Measurements from ENCODE around the gene FGFR2. TPM values are rescaled to one million over a fixed set of nuclear protein-coding genes. Genes with fewer than 3 reads are reported as not detected.

The FGFR2 gene
- polyA plus RNA-seq (2013), result 1.5 TPM

DNA sequence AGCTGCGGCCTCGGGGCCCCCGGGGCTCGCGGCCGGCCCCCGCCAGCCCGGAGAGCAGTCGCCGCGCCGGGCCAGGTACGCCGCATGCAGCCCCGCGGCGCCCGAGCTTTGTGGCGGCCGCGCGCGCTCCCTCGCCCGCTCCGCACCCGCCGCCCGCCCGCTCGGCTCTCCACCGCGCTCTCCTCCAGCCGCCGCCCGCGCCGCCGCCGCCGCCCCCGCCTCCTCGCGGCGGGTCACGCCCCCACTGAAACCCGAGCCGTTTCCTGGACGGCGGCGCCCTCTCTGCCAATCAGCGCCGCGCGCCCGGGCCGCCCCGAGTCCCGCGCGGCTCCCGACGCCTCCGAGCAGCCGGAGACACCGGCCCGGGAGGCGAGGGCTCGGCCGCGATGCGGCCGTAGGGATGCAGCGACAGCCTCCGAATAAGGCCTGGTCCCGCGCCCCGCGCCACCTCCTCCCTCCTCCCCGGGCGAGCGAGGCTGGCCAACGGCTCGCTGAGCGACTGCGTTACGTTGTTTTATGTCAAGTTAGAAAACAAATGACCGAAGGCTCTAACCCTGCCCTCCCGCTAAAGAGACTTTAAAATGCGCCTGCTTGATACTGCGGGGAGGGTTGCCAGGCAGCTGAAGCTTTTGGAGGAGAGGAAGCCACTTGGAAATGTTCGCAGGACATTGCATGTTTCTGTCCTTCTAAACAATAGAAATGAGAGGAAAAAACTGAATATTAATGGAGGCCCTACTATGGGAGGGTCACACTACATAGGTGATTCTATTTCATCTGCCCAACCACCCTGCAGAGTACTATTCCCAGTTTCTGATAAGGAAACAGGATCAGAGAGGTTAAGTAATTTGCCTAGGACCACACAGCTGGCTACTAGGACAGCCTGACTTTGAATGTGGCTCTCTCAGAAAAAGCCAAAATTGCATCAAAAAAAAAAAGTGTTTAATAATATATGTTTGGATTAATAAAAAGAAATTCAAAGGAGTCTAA lies at the start of gene FGFR2:
TSS of gene FGFR2 (minus strand) at position 182 of the 987 bp plus-strand sequence. CDS start 4,627 bp downstream, outside the sequence.
- Histone ChIP-seq H3K27me3 (replicated peaks in 2 of 5; ENCODE audit: control insufficient read depth in 4 of 5, insufficient read depth in 5 of 5, low read length in 4 of 5) (peaks cover 14 to 82% (median 39%) of the 10 kb centered on the region in 5 experiments), H3K27ac (ENCODE audit: insufficient read depth in 1 of 2, low read depth in 1 of 2, low read length in 2 of 2, poor library complexity in 1 of 2, severe bottlenecking in 2 of 2) (no peak within 1 kb of the TSS), H3K36me3 (ENCODE audit: control insufficient read depth in 4 of 4, insufficient read depth in 4 of 4, low read length in 3 of 4) (no peaks in the 10 kb centered on the region), H3K4me1 (ENCODE audit: control extremely low read depth in 1 of 4, control insufficient read depth in 4 of 4, insufficient read depth in 4 of 4, low read length in 3 of 4) (peaks cover 0 to 30% (median 16%) of the 10 kb centered on the region in 4 experiments), H3K9me3 (ENCODE audit: control extremely low read depth in 1 of 5, control insufficient read depth in 4 of 5, insufficient read depth in 2 of 5, low read depth in 1 of 5, low read length in 4 of 5) (no peaks in the 10 kb centered on the region), H3K4me3 (ENCODE audit: control insufficient read depth in 1 of 7, extremely low read depth in 1 of 7, insufficient read depth in 4 of 7, low read depth in 2 of 7, low read length in 6 of 7) (peak within 1 kb of the TSS; percentile 15 to 75 (median 47))
- DNase-seq, result peak; percentile 50 to 82 (median 58)
- under 1% methylated on average over 78 of the region's 92 CpGs for WGBS (ENCODE audit: insufficient coverage)
- ChIA-PET POLR2A (no interaction called here), CTCF (no interaction called here)

DNA sequence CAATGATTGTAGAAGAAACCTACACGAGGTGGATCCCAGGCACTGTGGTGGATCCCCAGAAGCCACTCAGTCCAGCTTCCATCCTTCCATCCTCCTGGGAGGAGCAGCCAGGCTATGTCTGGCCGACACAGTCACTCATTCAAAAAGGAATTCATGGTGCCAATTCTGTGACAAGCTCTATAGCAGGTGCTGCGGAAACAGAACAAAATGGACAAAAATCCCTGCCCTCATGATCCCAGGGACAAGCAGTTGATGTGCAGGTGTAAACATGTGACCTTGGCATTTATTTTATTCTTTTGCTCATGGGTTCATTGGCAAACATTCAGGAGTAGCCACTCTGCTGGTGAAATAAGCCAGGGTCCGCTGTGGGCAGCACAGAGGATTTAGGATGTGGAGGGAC lies 49.2 kb upstream of the FGFR2 start:
- WGBS (ENCODE audit: insufficient coverage), result 89% methylated on average over 4 of the region's 4 CpGs
- H3K36me3 ChIP-seq (ENCODE audit: control insufficient read depth in 4 of 4, insufficient read depth in 4 of 4, low read length in 3 of 4), result no peaks in the 10 kb centered on the region

DNA sequence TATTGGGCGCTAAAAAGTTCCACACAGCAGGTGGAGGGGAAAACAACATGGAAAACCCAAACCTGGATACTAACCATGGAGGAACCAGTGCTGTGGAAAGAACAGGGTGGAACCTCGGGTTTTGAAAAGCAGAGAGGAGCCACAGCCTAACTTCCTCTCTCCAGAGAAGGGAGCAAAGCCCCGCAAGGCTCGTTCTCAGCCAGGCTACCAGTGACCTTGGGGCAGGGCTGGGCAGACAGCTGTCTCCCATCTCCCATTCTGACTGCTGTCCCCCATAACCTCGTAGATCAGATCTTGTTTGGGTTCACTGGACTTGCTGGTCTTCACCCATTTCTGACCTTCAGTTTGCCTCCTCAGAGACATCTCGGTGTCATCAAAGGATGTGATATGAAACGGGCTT lies 47.5 kb upstream of the FGFR2 start:
- CTCF ChIA-PET, result no interaction called here
- no peak overlapping the region for H3K4me3 ChIP-seq (ENCODE audit: control insufficient read depth in 1 of 7, extremely low read depth in 1 of 7, insufficient read depth in 4 of 7, low read depth in 2 of 7, low read length in 6 of 7)
- H3K9me3 ChIP-seq (ENCODE audit: control extremely low read depth in 1 of 5, control insufficient read depth in 4 of 5, insufficient read depth in 2 of 5, low read depth in 1 of 5, low read length in 4 of 5), result peaks cover 0 to 4% (median 0%) of the 10 kb centered on the region in 5 experiments
- DNase-seq, result no peak
- H3K27ac ChIP-seq (ENCODE audit: insufficient read depth in 1 of 2, low read depth in 1 of 2, low read length in 2 of 2, poor library complexity in 1 of 2, severe bottlenecking in 2 of 2), result no peak overlapping the region
- no peaks in the 10 kb centered on the region for H3K4me1 ChIP-seq (ENCODE audit: control extremely low read depth in 1 of 4, control insufficient read depth in 4 of 4, insufficient read depth in 4 of 4, low read length in 3 of 4)
- no peaks in the 10 kb centered on the region for H3K36me3 ChIP-seq (ENCODE audit: control insufficient read depth in 4 of 4, insufficient read depth in 4 of 4, low read length in 3 of 4)
- peaks cover 0 to 18% (median 2%) of the 10 kb centered on the region in 5 experiments for H3K27me3 ChIP-seq (replicated peaks in 2 of 5; ENCODE audit: control insufficient read depth in 4 of 5, insufficient read depth in 5 of 5, low read length in 4 of 5)
- POLR2A ChIA-PET, result no interaction called here
- WGBS (ENCODE audit: insufficient coverage), result 74% methylated on average over 7 of the region's 7 CpGs

More for the DNA sequence above, 49.2 kb upstream of the FGFR2 start:
- Histone ChIP-seq H3K9me3 (ENCODE audit: control extremely low read depth in 1 of 5, control insufficient read depth in 4 of 5, insufficient read depth in 2 of 5, low read depth in 1 of 5, low read length in 4 of 5) (no peaks in the 10 kb centered on the region), H3K27ac (ENCODE audit: insufficient read depth in 1 of 2, low read depth in 1 of 2, low read length in 2 of 2, poor library complexity in 1 of 2, severe bottlenecking in 2 of 2) (no peak overlapping the region), H3K4me1 (ENCODE audit: control extremely low read depth in 1 of 4, control insufficient read depth in 4 of 4, insufficient read depth in 4 of 4, low read length in 3 of 4) (no peaks in the 10 kb centered on the region), H3K4me3 (ENCODE audit: control insufficient read depth in 1 of 7, extremely low read depth in 1 of 7, insufficient read depth in 4 of 7, low read depth in 2 of 7, low read length in 6 of 7) (no peak overlapping the region), H3K27me3 (replicated peaks in 2 of 5; ENCODE audit: control insufficient read depth in 4 of 5, insufficient read depth in 5 of 5, low read length in 4 of 5) (peaks cover 0 to 18% (median 2%) of the 10 kb centered on the region in 5 experiments)
- no peak for DNase-seq
- CTCF ChIA-PET, result no interaction called here
- POLR2A ChIA-PET, result no interaction called here

GRCh38 chr10:121644501-121644900 lies 46.3 kb upstream of the FGFR2 start:
- POLR2A ChIA-PET, result no interaction called here
- Histone ChIP-seq H3K27me3 (replicated peaks in 2 of 5; ENCODE audit: control insufficient read depth in 4 of 5, insufficient read depth in 5 of 5, low read length in 4 of 5) (peaks cover 0 to 18% (median 2%) of the 10 kb centered on the region in 5 experiments), H3K4me1 (ENCODE audit: control extremely low read depth in 1 of 4, control insufficient read depth in 4 of 4, insufficient read depth in 4 of 4, low read length in 3 of 4) (no peaks in the 10 kb centered on the region), H3K9me3 (ENCODE audit: control extremely low read depth in 1 of 5, control insufficient read depth in 4 of 5, insufficient read depth in 2 of 5, low read depth in 1 of 5, low read length in 4 of 5) (peaks cover 0 to 4% (median 0%) of the 10 kb centered on the region in 5 experiments), H3K4me3 (ENCODE audit: control insufficient read depth in 1 of 7, extremely low read depth in 1 of 7, insufficient read depth in 4 of 7, low read depth in 2 of 7, low read length in 6 of 7) (no peak overlapping the region), H3K27ac (ENCODE audit: insufficient read depth in 1 of 2, low read depth in 1 of 2, low read length in 2 of 2, poor library complexity in 1 of 2, severe bottlenecking in 2 of 2) (no peak overlapping the region), H3K36me3 (ENCODE audit: control insufficient read depth in 4 of 4, insufficient read depth in 4 of 4, low read length in 3 of 4) (no peaks in the 10 kb centered on the region)
- DNase-seq, result no peak
- WGBS (ENCODE audit: insufficient coverage), result 100% methylated on average over 2 of the region's 2 CpGs
- CTCF ChIA-PET, result no interaction called here

DNA sequence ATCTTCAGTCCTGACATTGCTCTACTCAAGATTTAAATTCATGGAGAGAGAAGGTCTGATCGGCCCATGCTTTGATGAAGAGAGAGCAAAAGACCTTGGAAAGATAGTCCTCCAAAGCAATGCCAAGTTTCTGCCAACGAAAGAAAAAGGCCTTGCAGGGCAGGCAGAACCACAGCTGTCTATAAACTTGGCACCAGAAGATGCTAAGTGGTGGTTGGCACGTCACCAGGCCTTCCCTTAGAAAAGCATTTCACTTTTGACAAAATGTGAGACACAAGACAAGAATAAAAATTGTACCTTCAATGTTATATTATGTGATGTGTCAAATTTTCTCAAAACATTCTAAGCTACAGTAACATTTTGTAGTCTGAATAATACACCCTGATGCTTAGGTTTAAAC lies 42.0 kb upstream of the FGFR2 start:
- DNase-seq, result no peak
- WGBS (ENCODE audit: insufficient coverage), result 87% methylated on average over 2 of the region's 3 CpGs
- Histone ChIP-seq H3K9me3 (ENCODE audit: control extremely low read depth in 1 of 5, control insufficient read depth in 4 of 5, insufficient read depth in 2 of 5, low read depth in 1 of 5, low read length in 4 of 5) (peaks cover 0 to 12% (median 4%) of the 10 kb centered on the region in 5 experiments), H3K27ac (ENCODE audit: insufficient read depth in 1 of 2, low read depth in 1 of 2, low read length in 2 of 2, poor library complexity in 1 of 2, severe bottlenecking in 2 of 2) (no peak overlapping the region), H3K4me1 (ENCODE audit: control extremely low read depth in 1 of 4, control insufficient read depth in 4 of 4, insufficient read depth in 4 of 4, low read length in 3 of 4) (no peaks in the 10 kb centered on the region), H3K36me3 (ENCODE audit: control insufficient read depth in 4 of 4, insufficient read depth in 4 of 4, low read length in 3 of 4) (no peaks in the 10 kb centered on the region), H3K27me3 (replicated peaks in 2 of 5; ENCODE audit: control insufficient read depth in 4 of 5, insufficient read depth in 5 of 5, low read length in 4 of 5) (peaks cover 0 to 4% (median 0%) of the 10 kb centered on the region in 5 experiments), H3K4me3 (ENCODE audit: control insufficient read depth in 1 of 7, extremely low read depth in 1 of 7, insufficient read depth in 4 of 7, low read depth in 2 of 7, low read length in 6 of 7) (no peak overlapping the region)
- CTCF ChIA-PET, result no interaction called here
- POLR2A ChIA-PET, result no interaction called here

GRCh38 chr10:121639416-121639815 lies 41.2 kb upstream of the FGFR2 start:
- DNase-seq, result no peak
- H3K9me3 ChIP-seq (ENCODE audit: control extremely low read depth in 1 of 5, control insufficient read depth in 4 of 5, insufficient read depth in 2 of 5, low read depth in 1 of 5, low read length in 4 of 5), result peaks cover 0 to 12% (median 4%) of the 10 kb centered on the region in 5 experiments
- H3K27ac ChIP-seq (ENCODE audit: insufficient read depth in 1 of 2, low read depth in 1 of 2, low read length in 2 of 2, poor library complexity in 1 of 2, severe bottlenecking in 2 of 2), result no peak overlapping the region
- H3K36me3 ChIP-seq (ENCODE audit: control insufficient read depth in 4 of 4, insufficient read depth in 4 of 4, low read length in 3 of 4), result no peaks in the 10 kb centered on the region
- H3K4me3 ChIP-seq (ENCODE audit: control insufficient read depth in 1 of 7, extremely low read depth in 1 of 7, insufficient read depth in 4 of 7, low read depth in 2 of 7, low read length in 6 of 7), result no peak overlapping the region
- peaks cover 0 to 2% (median 0%) of the 10 kb centered on the region in 5 experiments for H3K27me3 ChIP-seq (replicated peaks in 2 of 5; ENCODE audit: control insufficient read depth in 4 of 5, insufficient read depth in 5 of 5, low read length in 4 of 5)
- H3K4me1 ChIP-seq (ENCODE audit: control extremely low read depth in 1 of 4, control insufficient read depth in 4 of 4, insufficient read depth in 4 of 4, low read length in 3 of 4), result no peaks in the 10 kb centered on the region
- ChIA-PET POLR2A (interaction anchor here (0.6 kb wide), 1 partner anchor 37 kb away, joined by 3 read pairs; no protein-coding TSS in a partner anchor), CTCF (no interaction called here)

DNA sequence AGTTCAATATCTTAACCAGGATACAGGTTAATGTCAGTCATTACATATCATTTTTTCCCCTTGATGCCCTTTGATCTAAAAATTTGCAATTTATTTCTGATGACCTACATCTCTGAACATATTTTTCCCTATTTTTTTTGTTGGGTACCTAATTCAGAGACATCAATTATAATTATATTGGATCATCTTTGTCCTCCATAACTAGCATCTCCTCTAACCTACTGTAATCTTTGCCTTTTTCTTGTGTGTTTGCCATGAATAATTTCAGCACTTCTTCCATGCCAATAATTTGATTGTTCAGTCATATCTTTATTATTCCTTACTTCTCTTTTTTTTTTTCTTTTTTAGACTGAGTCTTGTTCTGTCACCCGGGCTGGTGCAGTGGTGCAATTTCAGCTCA lies 39.2 kb upstream of the FGFR2 start:
- Histone ChIP-seq H3K27ac (ENCODE audit: insufficient read depth in 1 of 2, low read depth in 1 of 2, low read length in 2 of 2, poor library complexity in 1 of 2, severe bottlenecking in 2 of 2) (no peak overlapping the region), H3K36me3 (ENCODE audit: control insufficient read depth in 4 of 4, insufficient read depth in 4 of 4, low read length in 3 of 4) (no peaks in the 10 kb centered on the region), H3K4me1 (ENCODE audit: control extremely low read depth in 1 of 4, control insufficient read depth in 4 of 4, insufficient read depth in 4 of 4, low read length in 3 of 4) (no peaks in the 10 kb centered on the region), H3K9me3 (ENCODE audit: control extremely low read depth in 1 of 5, control insufficient read depth in 4 of 5, insufficient read depth in 2 of 5, low read depth in 1 of 5, low read length in 4 of 5) (peaks cover 0 to 12% (median 4%) of the 10 kb centered on the region in 5 experiments), H3K4me3 (ENCODE audit: control insufficient read depth in 1 of 7, extremely low read depth in 1 of 7, insufficient read depth in 4 of 7, low read depth in 2 of 7, low read length in 6 of 7) (no peak overlapping the region), H3K27me3 (replicated peaks in 2 of 5; ENCODE audit: control insufficient read depth in 4 of 5, insufficient read depth in 5 of 5, low read length in 4 of 5) (peaks cover 0 to 4% (median 0%) of the 10 kb centered on the region in 5 experiments)
- CTCF ChIA-PET, result no interaction called here
- 100% methylated on average over 1 of the region's 1 CpG for WGBS (ENCODE audit: insufficient coverage)
- DNase-seq, result no peak
- POLR2A ChIA-PET, result no interaction called here
